ENCODE results near the gene SLC41A1.
"Not testable (repeated sequence)": the region's sequence is repeated elsewhere in the genome, so short reads cannot be mapped to it uniquely, and the experiment has no call there.

Gene SLC41A1

GRCh38 chr1:205832326-205832751, 19.3 kb upstream of the SLC41A1 start:
- no peak overlapping the region for H3K4me3 ChIP-seq (ENCODE audit: low read length)
- DNase-seq (ENCODE audit: low read depth), result no peak
- no peak for TF ChIP-seq CTCF (conservative IDR thresholded peaks at IDR 0.05; ENCODE audit: low read length)

- DNase-seq (ENCODE audit: low read depth), result no peak
- H3K4me3 ChIP-seq (ENCODE audit: low read length), result no peak overlapping the region
- TF ChIP-seq CTCF (conservative IDR thresholded peaks at IDR 0.05; ENCODE audit: low read length), result no peak
Measured at GRCh38 chr1:205827623-205828022, 14.6 kb upstream of the SLC41A1 start.

- H3K4me3 ChIP-seq (ENCODE audit: low read length), result no peak overlapping the region
- DNase-seq (ENCODE audit: low read depth), result no peak
- TF ChIP-seq CTCF (conservative IDR thresholded peaks at IDR 0.05; ENCODE audit: low read length), result no peak
Measured at GRCh38 chr1:205826995-205827394, 14.0 kb upstream of the SLC41A1 start.

GRCh38 chr1:205826016-205826806, 13.2 kb upstream of the SLC41A1 start:
- DNase-seq (ENCODE audit: low read depth), result no peak

DNA sequence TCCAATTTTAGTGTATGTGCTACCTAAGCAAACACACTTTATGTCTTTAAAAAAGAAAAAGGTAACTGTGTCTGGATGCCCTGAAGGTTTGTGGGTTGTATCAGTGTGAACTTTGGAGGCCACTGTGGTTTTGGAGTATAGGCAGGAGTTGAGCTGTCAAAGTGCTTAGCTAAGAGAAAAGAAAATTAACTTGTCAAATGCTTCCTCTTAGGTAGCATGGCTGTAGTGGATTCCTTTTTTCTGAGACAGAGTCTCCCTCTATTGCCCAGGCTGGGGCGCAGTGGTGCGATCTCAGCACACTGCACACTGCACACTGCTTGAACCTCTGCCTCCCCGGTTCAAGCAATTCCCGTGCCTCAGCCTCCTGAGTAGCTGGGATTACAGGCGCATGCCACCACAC, 11.2 kb upstream of the SLC41A1 start:
- DNase-seq (ENCODE audit: low read depth), result no peak
- no peak overlapping the region for H3K4me3 ChIP-seq (ENCODE audit: low read length)
- TF ChIP-seq CTCF (conservative IDR thresholded peaks at IDR 0.05; ENCODE audit: low read length), result no peak

More at GRCh38 chr1:205826016-205826806, 13.2 kb upstream of the SLC41A1 start:
- no peak for TF ChIP-seq CTCF (conservative IDR thresholded peaks at IDR 0.05; ENCODE audit: low read length)
- H3K4me3 ChIP-seq (ENCODE audit: low read length), result no peak overlapping the region

DNA sequence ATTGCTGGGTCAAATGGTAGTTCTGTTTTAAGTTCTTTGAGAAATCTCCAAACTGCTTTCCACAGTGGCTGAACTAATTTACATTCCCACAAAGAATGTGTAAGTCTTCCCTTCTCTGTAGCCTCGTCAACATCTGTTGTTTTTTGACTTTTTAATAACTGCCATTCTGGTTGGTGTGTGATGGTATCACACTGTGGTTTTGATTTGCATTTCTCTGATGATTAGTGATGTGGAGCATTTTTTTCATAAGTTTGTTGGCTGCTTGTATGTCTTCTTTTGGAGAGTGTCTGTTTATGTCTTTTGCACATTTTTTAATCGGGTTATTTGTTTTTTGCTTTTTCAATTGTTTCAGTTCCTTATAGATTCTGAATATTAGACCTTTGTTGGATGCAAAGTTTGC, 10.3 kb upstream of the SLC41A1 start:
- DNase-seq (ENCODE audit: low read depth); H3K4me3 ChIP-seq (ENCODE audit: low read length): not testable (repeated sequence)

DNA sequence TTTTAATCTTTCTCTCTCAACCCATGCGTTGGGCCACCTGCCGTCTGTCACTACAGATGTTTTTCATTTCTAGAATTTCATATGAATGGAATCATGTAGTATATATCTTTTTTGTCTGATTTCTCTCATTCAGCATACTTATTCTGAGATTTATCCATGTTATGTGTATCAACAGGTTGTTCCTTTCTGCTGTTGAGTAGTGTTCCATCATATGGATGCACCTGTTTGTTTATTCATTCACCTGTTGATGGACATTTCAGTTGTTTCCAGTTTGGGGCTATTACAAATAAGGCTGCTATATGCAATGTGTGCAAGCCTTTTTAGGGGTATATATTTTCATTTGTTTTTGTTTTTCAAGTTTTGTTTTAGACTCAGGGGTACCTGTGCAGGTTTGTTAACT, 9.4 kb upstream of the SLC41A1 start:
- no peak for DNase-seq (ENCODE audit: low read depth)
- no peak for TF ChIP-seq CTCF (conservative IDR thresholded peaks at IDR 0.05; ENCODE audit: low read length)
- no peak overlapping the region for H3K4me3 ChIP-seq (ENCODE audit: low read length)
